GM21825 (cell line): ENCODE data around the gene FLAD1.

ENCODE experiments used
- ATAC-seq: cut with Tn5 transposase; IDR thresholded peaks from one replicate; pipeline ENCODE4 v1.9.1; 2021; ENCODE audit warnings: mild to moderate bottlenecking, moderate library complexity; ENCODE audit not compliant: unreplicated experiment

Gene FLAD1

GRCh38 chr1:154982897-154983648, at the start of gene FLAD1:
TSS of gene FLAD1 (plus strand) at chr1:154983344. CDS start at chr1:154983695, 351 bp downstream.
- peak; percentile 98 for ATAC-seq

- no peak for ATAC-seq
Measured at GRCh38 chr1:154934358-154934948, 48.7 kb upstream of the FLAD1 start.

GRCh38 chr1:154935749-154936554, 47.2 kb upstream of the FLAD1 start:
- ATAC-seq: no peak

- ATAC-seq: peak; percentile 62
Measured at GRCh38 chr1:154936555-154937084, 46.5 kb upstream of the FLAD1 start, which contains the start of gene PMVK. TSS of gene PMVK (minus strand) at chr1:154936719. CDS start at chr1:154936685, 34 bp downstream.

- ATAC-seq: peak; percentile 50
Measured at GRCh38 chr1:154937085-154937987, 45.8 kb upstream of the FLAD1 start.

GRCh38 chr1:154937988-154938386, 45.2 kb upstream of the FLAD1 start:
- no peak for ATAC-seq

- no peak for ATAC-seq
Measured at GRCh38 chr1:154938604-154939399, 44.3 kb upstream of the FLAD1 start.

- no peak for ATAC-seq
Measured at GRCh38 chr1:154940213-154940560, 43.0 kb upstream of the FLAD1 start.

GRCh38 chr1:154940651-154941194, 42.4 kb upstream of the FLAD1 start:
- no peak for ATAC-seq

- no peak for ATAC-seq
Measured at GRCh38 chr1:154941333-154942013, 41.7 kb upstream of the FLAD1 start.

- ATAC-seq: no peak
Measured at GRCh38 chr1:154943649-154944400, 39.3 kb upstream of the FLAD1 start.

- no peak for ATAC-seq
Measured at GRCh38 chr1:154944401-154945159, 38.6 kb upstream of the FLAD1 start.

GRCh38 chr1:154945160-154945961, 37.8 kb upstream of the FLAD1 start:
- no peak for ATAC-seq

- no peak for ATAC-seq
Measured at GRCh38 chr1:154945962-154946850, 36.9 kb upstream of the FLAD1 start.

GRCh38 chr1:154948079-154948478, 35.1 kb upstream of the FLAD1 start:
- no peak for ATAC-seq
